B cell (primary cell): ENCODE measurements around the gene SMNDC1.

Experiments used
- CTCF ChIP-seq: fragments of 200-600 bp; IDR thresholded peaks from one replicate; pipeline ENCODE4 v1.8.0; 2022; ENCODE audit warnings: antibody characterized with exemption, mild to moderate bottlenecking
- EZH2 ChIP-seq: IDR thresholded peaks from 2 replicates; pipeline ENCODE4 v1.6.1; 2012; ENCODE audit warnings: borderline replicate concordance, low read depth, mild to moderate bottlenecking, moderate library complexity, low read length; ENCODE audit not compliant: insufficient read depth, poor library complexity, severe bottlenecking

- TF ChIP-seq CTCF (no peak), EZH2 (no peak)
These were observed 20.1 kb upstream of the SMNDC1 start for GRCh38 chr10:110324805-110325280.
